ENCODE results near the gene PTMS.

GRCh38 chr12:6784296-6784695, 18.1 kb downstream of the PTMS start:
- TF ChIP-seq CTCF (IDR thresholded peaks at IDR 0.05) (no peak), POLR2A (IDR thresholded peaks at IDR 0.05) (no peak)

All from sigmoid colon (tissue), 3 donors.